ENCODE data around the gene ALG2.

DNA sequence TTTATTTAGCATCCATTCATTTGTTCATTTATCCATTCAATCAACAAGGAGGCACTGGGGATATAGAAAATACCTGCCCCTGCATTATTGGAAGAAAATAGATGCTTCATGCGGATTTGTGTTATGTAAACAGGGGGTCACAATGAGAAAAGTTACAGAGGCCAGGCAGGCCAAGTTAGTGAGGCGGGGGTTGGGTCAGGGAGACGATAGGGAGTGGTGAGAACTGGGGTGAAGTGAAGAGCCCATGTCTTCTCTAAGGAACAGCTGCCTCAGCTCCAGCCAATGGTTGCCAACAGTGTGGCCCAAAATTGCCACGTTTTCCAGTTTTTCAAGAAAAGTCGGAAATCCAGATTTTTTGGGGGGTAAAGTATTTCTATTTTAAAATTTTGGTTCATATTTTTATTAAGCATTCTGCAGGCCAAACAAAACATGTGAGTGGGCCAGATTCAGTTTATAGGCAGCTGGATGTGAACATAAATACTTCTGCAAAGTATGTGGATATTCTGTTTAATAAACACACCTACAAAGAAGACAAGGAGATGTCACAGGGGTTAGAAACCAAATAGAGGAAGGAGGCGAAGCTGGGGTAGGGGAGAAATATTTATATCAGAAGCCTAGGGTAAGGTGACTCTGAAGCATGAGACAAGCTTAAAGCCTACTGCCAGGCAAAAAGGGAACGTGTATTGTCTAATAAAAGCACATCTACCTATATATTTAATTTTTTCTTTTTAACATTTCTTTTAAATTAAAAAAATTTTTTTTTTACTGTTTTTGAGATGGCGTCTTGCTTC is 44.0 kb downstream of the ALG2 start:
- no peak for TF ChIP-seq YY1 (IDR thresholded peaks at IDR 0.05; ENCODE audit: insufficient read depth, insufficient read length)
- no peak for TF ChIP-seq ZNF274 (IDR thresholded peaks at IDR 0.05; ENCODE audit: low read depth, low read length)
